ENCODE data around the gene TLR6. TPM values are rescaled to one million over a fixed set of nuclear protein-coding genes. Genes with fewer than 3 reads are reported as not detected.

Gene TLR6, protein sequence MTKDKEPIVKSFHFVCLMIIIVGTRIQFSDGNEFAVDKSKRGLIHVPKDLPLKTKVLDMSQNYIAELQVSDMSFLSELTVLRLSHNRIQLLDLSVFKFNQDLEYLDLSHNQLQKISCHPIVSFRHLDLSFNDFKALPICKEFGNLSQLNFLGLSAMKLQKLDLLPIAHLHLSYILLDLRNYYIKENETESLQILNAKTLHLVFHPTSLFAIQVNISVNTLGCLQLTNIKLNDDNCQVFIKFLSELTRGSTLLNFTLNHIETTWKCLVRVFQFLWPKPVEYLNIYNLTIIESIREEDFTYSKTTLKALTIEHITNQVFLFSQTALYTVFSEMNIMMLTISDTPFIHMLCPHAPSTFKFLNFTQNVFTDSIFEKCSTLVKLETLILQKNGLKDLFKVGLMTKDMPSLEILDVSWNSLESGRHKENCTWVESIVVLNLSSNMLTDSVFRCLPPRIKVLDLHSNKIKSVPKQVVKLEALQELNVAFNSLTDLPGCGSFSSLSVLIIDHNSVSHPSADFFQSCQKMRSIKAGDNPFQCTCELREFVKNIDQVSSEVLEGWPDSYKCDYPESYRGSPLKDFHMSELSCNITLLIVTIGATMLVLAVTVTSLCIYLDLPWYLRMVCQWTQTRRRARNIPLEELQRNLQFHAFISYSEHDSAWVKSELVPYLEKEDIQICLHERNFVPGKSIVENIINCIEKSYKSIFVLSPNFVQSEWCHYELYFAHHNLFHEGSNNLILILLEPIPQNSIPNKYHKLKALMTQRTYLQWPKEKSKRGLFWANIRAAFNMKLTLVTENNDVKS
- under 1 TPM; 0.49 to 0.65 (median 0.58) TPM for polyA plus RNA-seq (ENCODE audit: insufficient read length in 4 of 4)

DNA sequence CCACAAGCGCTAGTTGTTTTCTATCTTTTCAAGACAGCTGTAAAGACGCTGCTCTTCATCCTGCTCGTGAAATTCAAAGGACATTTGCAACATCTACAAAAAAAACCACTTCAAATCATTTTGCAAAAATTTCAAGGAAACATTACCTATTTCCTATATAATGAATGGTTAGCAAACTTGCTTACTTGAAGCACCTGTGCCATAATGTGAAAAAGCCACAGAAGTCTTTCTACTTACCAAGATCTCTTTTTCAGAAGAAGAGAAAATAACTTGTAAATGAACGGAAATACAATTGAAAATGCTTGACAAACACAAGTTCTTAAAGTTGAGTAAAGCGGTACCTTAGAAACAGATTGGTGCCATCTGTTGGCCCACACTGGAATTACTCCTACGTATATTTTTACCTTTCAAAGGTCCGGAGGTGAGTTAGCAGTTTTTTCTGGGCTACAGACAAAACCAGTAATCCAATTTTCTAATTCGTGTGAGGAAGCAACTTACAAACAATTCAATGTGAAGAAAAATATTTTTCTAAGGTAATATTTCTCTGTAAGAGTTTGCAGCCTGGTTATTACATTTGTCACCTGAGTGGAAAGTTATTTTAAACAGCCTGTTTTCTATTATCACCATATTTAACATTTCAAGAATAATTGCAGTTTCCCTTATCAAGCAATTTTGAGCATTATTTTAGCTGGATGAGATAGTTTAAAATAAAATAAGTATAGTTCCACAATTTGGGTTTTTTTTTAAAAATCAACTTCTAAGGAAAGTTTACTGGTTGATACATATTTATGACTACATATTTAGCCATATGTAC, at the start of gene TLR6:
Gene TLR6, minus strand, starts transcription at position 294 of the 814 bp plus-strand sequence. CDS start 27,344 bp downstream, outside the sequence.
- DNase-seq (ENCODE audit: low read depth in 4 of 4, low spot score in 2 of 4): no peak

DNA sequence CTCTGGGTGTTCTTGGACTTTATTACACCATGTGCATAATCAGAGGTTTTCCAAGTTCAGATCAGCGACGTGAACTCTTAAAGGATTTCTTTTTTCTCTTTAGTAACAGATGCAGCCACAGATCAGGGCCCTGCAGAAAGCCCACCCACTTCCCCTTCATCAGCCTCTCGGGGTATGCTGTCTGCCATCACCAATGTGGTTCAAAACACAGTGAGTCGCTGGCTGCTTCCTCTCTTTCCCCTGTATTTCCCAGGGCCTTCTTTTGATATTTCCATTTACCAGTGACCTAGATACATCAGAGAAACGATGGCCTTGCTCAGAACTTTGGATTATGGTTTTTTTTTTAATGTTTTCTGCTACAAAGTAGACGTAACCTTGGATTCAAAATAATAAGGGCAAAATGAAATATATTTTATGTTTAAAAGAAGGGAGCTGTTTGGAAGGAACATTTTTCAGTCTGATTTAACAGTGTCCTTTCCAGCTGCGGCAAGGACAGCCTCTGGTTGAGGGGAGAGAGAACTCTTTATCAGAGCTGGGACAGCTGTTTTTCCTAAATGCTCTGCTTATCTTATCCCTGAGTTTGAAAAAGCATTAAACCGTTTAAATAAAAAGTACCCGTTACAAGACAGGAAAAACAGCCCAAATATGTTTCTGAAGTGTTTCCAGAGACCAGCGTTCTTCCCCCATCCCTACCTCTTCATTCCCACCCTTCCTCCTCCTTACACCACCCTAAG, 49.2 kb upstream of the TLR6 start:
- DNase-seq (ENCODE audit: low read depth in 4 of 4, low spot score in 2 of 4): no peak

DNA sequence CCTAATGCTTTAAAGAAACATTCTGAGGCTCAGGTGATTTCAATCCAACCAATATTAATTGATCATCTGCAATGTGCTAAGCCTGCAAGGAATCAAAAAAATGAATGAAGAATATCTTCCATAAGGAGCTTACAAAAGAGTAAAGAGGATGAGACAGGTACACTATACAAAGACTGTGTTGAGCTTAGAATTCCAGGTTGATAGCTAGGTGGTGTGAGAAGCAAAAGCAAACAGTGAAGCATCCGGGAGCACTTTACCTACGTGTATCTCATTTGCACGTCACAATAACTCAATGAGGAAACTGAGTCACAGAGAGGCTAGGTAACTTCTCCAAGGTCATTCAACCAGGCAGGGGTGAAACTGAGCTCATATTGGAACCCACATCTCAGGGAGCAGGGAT, 48.1 kb upstream of the TLR6 start:
- DNase-seq (ENCODE audit: low read depth in 4 of 4, low spot score in 2 of 4): no peak

DNA sequence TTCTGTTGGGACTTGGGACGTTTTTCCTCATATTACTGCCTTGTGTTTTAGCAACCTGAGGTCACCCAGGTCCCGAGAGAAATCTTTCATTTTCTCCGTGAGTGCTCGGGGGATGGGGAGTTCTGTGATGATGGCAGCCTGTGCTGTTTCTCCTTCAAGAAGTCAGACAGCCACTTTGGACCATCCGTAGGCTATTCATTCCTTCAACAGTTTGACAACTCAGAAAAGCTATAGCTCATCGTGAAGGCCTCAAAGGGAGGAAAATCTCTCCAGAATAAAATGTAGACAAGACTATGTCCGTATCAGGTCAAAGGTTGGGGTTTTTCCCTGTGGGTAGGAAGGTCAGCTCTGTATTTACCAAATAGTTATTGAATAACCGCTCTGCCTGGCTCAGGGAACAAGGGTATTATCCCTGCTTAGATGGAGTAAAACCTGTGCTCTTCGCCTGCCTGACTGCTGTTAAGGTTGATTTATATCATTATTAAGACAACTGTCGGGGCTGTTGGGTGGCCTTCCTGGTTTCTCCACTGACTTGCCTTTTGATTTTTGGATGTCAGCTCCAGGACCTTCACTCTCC, 47.6 kb upstream of the TLR6 start:
- no peak for DNase-seq (ENCODE audit: low read depth in 4 of 4, low spot score in 2 of 4)

DNA sequence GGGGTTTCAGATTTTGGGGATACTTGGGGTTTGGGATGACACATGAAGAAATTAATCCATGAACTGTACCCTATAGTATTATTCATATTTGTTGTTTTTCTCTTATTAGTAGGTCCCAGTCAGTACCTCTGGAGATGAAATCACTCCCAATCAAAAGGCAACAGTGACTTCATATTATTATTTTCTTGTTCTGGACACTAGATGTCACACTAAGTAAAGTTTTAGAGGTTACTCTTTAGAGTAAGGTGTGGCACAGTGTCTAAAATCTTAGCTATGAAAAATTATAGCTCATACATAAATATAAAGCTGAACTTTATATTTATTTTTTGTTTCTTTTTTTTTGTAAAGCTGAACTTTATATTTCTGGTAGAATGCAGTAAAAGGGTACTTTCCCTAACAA, 46.1 kb upstream of the TLR6 start:
- no peak for DNase-seq (ENCODE audit: low read depth in 4 of 4, low spot score in 2 of 4)

DNA sequence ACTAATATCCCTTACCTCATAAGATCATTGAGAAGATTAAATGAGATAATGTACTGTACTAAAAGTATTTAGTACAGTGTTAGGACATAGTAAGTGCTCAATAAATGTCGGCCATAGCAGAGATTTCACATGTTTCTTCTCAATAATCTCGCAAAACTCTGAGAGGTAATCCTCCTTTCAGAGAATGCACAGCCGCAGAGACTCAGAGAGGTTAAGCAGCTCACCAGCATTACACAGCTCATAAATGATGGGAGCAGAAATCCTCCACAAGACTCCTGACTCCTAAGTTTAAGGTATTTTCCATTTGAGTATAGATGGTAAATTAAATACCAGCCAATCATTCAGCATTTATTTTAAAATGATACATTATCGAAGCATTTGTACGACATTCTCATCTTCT, 45.6 kb upstream of the TLR6 start:
- no peak for DNase-seq (ENCODE audit: low read depth in 4 of 4, low spot score in 2 of 4)

DNA sequence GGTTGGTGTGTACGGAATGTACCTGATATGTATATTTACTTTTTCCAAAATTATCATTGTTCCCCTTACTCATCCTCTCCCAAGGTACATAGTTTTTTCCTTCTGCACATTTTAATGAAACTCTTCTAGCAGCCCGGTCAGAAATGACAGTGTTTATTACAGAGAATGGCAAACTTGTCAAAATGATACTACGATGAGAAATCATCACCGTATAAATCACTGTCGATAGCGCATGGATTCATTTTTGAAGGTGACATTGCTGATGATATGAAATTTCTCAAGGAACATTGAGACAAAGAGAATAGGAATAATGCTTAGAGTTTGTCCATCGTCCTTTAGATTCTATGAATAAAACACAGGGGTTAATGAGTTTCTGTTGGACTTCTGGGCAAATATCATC, 41.6 kb upstream of the TLR6 start:
- DNase-seq (ENCODE audit: low read depth in 4 of 4, low spot score in 2 of 4): no peak

DNA sequence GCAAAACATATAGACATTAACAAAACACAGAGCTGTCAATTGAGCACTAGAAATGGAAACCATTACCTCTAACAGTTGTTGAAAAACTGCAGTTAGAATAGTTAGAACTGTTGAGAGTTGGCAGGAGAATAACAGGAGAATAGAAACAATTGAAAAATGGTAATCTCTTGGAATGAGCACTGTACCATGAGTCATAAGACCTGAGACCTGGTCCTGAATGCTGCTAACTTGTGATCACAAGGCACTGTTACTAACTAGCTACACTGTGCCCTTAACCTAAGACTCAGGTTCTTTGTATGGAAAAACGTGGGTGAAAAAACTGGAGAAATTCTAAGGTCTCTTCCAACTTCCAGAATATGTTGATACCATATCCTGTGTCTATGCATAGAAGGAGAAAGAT, 40.3 kb upstream of the TLR6 start:
- no peak for DNase-seq (ENCODE audit: low read depth in 4 of 4, low spot score in 2 of 4)

DNA sequence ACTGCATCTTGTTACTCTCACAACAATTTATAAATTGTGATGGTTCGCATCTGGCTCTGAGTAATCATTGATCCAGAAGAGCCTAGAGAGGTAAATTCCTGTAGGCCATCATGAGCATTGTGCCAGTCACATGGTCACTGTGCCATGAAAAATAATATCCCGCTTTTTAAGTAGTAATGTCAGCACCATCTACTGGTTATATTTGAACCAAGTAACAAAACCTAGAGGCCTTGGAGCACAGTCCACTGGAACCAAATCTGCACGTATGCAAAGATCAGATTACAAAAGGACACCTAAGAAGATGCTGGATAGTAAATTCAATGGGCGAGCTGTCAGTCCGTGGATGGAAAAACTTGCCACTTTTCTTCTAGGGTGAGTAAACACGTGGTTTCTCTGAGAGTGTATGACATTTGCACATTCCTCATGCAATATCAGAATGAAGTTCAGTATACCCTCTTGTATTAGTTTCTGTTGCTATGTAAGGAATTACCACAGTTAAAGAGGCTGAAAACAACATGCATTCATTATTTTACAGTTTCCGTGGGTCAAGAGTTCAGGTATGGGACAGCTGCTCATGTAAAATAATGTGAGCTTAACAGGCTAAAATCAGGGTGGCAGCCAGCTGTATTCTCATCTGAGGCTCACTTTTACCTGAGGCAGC, 37.8 kb upstream of the TLR6 start:
- no peak for DNase-seq (ENCODE audit: low read depth in 4 of 4, low spot score in 2 of 4)

DNA sequence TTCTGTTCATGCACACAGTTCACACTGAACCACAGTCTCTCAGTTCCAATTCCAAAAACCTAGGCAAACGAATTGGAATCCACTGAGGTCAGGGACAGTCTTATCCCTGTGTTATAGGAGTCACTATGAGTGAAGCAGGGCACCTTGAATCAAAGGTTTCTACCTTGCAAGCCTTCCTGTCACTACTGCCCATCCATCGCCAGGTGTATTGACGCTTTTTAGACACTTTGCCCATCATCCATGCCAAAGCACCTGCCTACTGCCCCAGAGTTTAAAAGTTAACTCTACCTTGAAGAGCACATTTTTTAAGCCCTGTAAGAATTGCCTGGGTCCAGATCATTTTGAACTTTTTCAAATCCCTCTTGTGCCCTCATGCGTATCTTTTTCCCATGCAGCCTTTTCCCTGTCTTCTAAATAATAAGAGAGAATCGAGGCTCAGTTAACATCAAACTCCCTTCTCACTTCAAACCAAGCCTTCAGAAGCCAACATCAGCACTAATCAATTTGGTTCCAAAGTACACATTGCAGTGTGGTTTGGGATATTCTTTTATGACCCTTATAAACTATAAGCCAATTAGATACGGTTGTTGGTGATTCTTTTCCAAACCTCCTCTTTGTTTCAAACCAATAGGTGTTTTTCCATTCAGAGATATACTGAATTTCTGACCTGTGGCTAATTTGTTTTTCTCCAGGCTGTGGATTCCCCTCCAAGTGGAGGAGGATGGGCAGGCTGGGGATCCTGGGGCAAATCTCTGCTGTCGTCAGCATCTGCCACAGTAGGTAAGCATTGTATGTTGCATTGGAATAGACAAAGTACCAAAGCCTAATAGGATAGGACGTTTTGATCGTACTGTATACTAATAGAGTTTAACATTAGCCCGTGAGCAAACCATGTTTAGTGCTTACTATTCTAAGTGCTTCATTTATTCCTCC, 34.7 kb upstream of the TLR6 start:
- DNase-seq (ENCODE audit: low read depth in 4 of 4, low spot score in 2 of 4): no peak

DNA sequence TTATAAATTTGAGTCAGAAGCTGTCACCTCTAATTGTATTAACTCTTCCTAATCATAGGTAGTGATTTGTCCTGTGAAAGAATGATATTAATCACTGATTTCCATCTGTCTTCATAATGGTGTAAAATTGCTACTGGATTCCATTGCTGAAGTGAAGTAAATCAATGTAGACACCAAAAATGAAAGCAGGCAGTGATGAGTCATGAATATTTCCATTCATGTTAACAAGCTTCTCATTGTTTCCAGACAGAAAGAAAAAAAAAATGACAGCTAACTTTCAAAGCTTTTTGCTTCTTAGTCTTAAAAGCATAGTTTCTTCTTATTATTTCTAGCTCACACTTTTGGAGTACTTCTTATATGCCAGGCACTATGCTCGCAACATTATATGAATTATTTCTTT, 32.5 kb upstream of the TLR6 start:
- DNase-seq (ENCODE audit: low read depth in 4 of 4, low spot score in 2 of 4): no peak

DNA sequence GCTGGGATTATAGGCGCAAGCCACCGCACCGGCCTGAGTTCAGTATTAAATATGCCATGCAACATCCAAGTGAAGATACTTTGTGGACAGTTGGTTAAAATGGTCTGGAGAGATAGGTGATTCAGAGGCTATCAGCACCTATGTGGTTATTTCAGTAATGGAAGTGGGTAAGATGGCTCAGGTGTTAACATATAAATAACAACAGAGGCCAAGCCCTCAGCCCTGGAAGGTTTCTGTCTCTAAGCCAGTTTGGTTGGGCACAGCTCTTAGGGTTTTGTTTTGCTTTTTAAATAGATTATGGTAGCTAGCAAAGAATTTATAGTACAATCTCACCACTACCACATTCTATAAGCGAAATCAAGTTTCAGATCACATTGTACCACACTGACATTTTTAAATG, 27.6 kb upstream of the TLR6 start:
- no peak for DNase-seq (ENCODE audit: low read depth in 4 of 4, low spot score in 2 of 4)

DNA sequence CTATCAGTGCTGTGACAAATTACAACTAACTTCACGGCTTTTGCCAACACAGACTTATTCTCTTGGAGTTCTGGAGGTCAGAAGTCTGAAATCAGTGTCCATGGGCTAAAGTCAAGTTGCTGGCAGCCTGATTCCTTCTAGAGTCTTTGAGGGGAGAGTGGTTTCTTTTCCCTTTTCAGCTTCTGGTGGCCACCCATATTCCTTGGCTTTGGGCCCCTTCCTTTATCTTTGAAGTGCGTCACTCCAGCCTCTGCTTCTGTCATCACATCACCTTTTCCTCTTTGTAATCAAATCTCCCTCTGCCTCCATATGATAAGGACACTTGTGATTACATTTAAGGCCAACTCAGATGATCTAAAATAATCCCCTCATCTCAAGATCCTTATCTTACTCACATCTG, 20.0 kb upstream of the TLR6 start:
- DNase-seq (ENCODE audit: low read depth in 4 of 4, low spot score in 2 of 4): no peak

DNA sequence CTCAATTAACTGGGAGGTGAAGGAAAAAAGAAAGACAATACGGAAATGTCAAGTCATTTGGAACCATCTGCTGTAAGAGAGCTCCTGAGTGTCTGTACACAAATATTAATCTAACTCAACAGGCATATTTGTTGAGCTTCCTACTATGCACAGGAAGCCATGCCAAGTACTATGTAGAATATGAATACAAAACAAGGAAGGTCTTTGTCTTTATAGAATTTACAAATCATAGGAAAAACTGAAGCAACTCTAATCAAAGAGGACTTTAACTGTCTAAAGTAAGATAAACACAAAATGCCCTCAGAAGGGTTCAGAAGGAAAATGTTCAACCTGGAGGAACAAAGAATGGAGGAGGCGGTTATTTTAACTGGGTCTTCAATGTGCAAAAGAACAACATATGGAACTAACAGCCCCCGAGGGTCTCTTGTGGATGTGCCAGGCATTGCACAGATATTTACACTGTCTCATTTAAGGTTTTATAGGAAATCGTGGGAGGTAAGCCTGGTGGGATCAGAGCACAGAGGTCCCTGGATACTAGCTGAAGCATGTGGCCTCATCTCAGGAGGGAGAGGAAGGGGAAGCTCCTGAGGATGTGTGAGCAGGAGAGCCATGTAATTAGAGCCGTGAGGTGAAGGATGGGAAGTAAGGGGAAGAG, 16.8 kb upstream of the TLR6 start:
- DNase-seq (ENCODE audit: low read depth in 4 of 4, low spot score in 2 of 4): no peak

DNA sequence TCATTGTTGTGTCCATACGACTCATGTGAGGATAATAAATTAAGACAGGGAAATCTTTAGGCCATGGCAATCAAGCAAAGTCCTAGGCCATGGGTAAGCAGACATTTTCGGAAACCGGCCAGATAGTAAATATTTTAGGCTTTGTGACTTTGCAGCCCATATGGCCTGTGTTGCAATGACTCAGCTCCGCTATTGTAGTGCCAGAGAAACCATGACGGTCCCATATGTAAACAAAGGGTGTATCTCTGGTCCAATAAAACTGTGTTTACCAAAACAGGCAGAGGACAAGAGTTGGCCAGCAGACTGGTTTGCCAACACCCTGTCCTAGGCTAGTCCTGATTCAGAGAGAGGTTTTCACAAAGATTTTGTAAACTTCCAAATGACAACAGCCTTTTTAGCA, 16.0 kb upstream of the TLR6 start:
- no peak for DNase-seq (ENCODE audit: low read depth in 4 of 4, low spot score in 2 of 4)

DNA sequence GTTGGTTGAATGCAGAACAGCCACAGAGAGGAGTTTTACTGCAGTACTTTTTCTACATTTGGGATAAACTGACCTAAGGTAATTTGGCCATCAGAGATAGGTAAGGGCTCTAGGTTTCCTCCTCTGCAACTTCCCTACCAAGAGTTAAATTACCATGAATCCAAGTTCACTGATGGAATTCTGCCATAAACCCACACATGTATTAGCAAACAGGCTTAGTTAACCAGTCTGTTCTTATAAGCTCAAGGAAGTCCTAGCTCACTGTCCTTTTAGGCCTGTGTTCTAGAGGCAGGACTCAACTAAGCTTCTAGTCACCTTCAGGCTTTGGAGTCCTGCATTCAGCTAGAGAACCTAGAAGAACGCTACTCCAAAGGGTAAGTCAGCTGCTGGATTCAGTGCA, 15.0 kb upstream of the TLR6 start:
- DNase-seq (ENCODE audit: low read depth in 4 of 4, low spot score in 2 of 4): no peak

DNA sequence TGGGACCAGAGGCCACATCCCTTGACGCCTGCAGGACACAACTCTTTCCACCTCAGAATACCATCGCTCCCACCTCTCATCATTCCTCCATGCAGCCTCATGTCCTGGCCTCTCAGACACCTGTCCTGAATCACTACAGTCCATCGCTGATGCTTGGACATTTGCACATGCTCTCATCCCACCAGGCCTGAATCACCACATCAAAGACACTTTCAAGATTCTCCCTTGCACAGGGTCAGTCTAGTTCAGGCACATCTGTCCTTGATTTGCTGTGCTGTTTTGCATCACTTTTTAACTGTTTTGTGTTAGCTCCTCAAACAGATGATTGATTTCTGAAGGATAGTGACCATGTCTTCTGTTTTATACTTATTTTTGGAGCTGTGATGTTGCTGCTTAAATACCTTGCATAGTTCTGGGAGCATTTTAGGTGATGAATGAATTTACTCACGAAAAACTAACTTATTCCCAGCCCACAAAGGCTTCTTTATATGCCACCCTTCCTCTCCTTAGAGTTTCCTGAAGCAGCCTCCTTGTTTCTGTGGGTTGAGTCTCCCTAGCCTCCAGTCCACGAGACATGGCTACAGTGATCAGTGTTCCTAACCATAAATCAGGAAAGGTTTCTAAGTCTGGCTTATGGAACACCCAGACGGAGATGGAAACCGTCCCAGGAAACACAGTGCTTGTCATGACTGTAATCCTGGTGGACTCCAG, 13.6 kb upstream of the TLR6 start:
- DNase-seq (ENCODE audit: low read depth in 4 of 4, low spot score in 2 of 4): no peak

Data from left renal cortex interstitium (tissue), 4 donors.